H9 (cell line): ENCODE measurements around the gene CCDC158. TPM values are rescaled to one million over a fixed set of nuclear protein-coding genes. Genes with fewer than 3 reads are reported as not detected.

Experiments
- DNase-seq: peaks from one replicate; pipeline ENCODE4 v3.0.0-alpha.2; 2017
- H2AFZ ChIP-seq: one replicate; pipeline ENCODE4 v1.6.1; 2013; ENCODE audit warnings: mild to moderate bottlenecking, low read length, control low read depth, moderate library complexity
- H2AK5ac ChIP-seq: 2 replicates; pipeline ENCODE4 v1.6.1; 2013; ENCODE audit warnings: low read length, control low read depth, mixed read lengths; ENCODE audit not compliant: insufficient read length
- H2BK120ac ChIP-seq: one replicate; pipeline ENCODE4 v1.6.1; 2013; ENCODE audit warnings: low read depth, mild to moderate bottlenecking, low read length, control low read depth, inconsistent platforms; ENCODE audit not compliant: poor library complexity, severe bottlenecking
- H2BK12ac ChIP-seq: 2 replicates; pipeline ENCODE4 v1.6.1; 2013; ENCODE audit warnings: low read length, control low read depth, mixed read lengths, low read depth; ENCODE audit not compliant: insufficient read length
- H2BK15ac ChIP-seq: 2 replicates; pipeline ENCODE4 v1.6.1; 2013; ENCODE audit warnings: low read depth, low read length, control low read depth
- H2BK20ac ChIP-seq: one replicate; pipeline ENCODE4 v1.6.1; 2013; ENCODE audit warnings: low read depth, mild to moderate bottlenecking, low read length, control low read depth, inconsistent platforms; ENCODE audit not compliant: poor library complexity, severe bottlenecking
- H2BK5ac ChIP-seq: 2 replicates; pipeline ENCODE4 v1.6.1; 2013; ENCODE audit warnings: low read length, control low read depth, mixed read lengths; ENCODE audit not compliant: insufficient read length
- H3K14ac ChIP-seq: 2 replicates; pipeline ENCODE4 v1.6.1; 2013; ENCODE audit warnings: low read length, control low read depth; ENCODE audit not compliant: insufficient read depth
- H3K18ac ChIP-seq: 2 replicates; pipeline ENCODE4 v1.6.1; 2013; ENCODE audit warnings: low read depth, mild to moderate bottlenecking, mixed read lengths, low read length, control low read depth; ENCODE audit not compliant: insufficient read length
- H3K23ac ChIP-seq: 2 replicates; pipeline ENCODE4 v1.6.1; 2013; ENCODE audit warnings: low read length, control low read depth, mixed read lengths, low read depth; ENCODE audit not compliant: insufficient read length
- H3K23me2 ChIP-seq: 2 replicates; pipeline ENCODE4 v1.6.1; 2013; ENCODE audit warnings: low read depth, mild to moderate bottlenecking, mixed read lengths, low read length, control low read depth; ENCODE audit not compliant: insufficient read length, poor library complexity, severe bottlenecking
- H3K27ac ChIP-seq: 2 replicates; pipeline ENCODE4 v1.5.1; 2013; ENCODE audit warnings: low read length, control low read depth, mixed read lengths, low read depth; ENCODE audit not compliant: insufficient read length
- H3K27me3 ChIP-seq: 2 replicates; pipeline ENCODE4 v1.6.1; 2013; ENCODE audit warnings: low read length, control low read depth, inconsistent platforms; ENCODE audit not compliant: insufficient read depth
- H3K4ac ChIP-seq: 2 replicates; pipeline ENCODE4 v1.6.1; 2013; ENCODE audit warnings: low read depth, mild to moderate bottlenecking, control low read depth, inconsistent platforms, low read length, moderate library complexity
- H3K4me1 ChIP-seq: 2 replicates; pipeline ENCODE4 v1.6.1; 2013; ENCODE audit warnings: low read length, control low read depth, inconsistent platforms; ENCODE audit not compliant: insufficient read depth
- H3K4me2 ChIP-seq: 2 replicates; pipeline ENCODE4 v1.6.1; 2013; ENCODE audit warnings: low read length, control low read depth, mixed read lengths; ENCODE audit not compliant: insufficient read length, insufficient read depth
- H3K56ac ChIP-seq: 2 replicates; pipeline ENCODE4 v1.6.1; 2013; ENCODE audit warnings: low read depth, mild to moderate bottlenecking, mixed read lengths, low read length, control low read depth; ENCODE audit not compliant: insufficient read length
- H3K79me1 ChIP-seq: 2 replicates; pipeline ENCODE4 v1.6.1; 2013; ENCODE audit warnings: low read depth, mild to moderate bottlenecking, moderate library complexity, low read length, control low read depth, inconsistent platforms; ENCODE audit not compliant: insufficient read depth, poor library complexity, severe bottlenecking
- H3K79me2 ChIP-seq: 2 replicates; pipeline ENCODE4 v1.6.1; 2013; ENCODE audit warnings: low read length, control low read depth, inconsistent platforms; ENCODE audit not compliant: insufficient read depth
- H3K9ac ChIP-seq: 2 replicates; pipeline ENCODE4 v1.6.1; 2013; ENCODE audit warnings: low read length, control low read depth, mixed read lengths; ENCODE audit not compliant: insufficient read length; ENCODE audit errors: extremely low read depth
- H3K9me3 ChIP-seq: one replicate; pipeline ENCODE4 v1.6.1; 2013; ENCODE audit warnings: low read depth, low read length, inconsistent platforms; ENCODE audit not compliant: control insufficient read depth
- H3T11ph ChIP-seq: one replicate; pipeline ENCODE4 v1.6.1; 2013; ENCODE audit warnings: mild to moderate bottlenecking, low read length, control low read depth, inconsistent platforms
- H4K20me1 ChIP-seq: one replicate; pipeline ENCODE4 v1.6.1; 2013; ENCODE audit not compliant: control insufficient read depth, insufficient read length, insufficient read depth
- H4K5ac ChIP-seq: 2 replicates; pipeline ENCODE4 v1.6.1; 2013; ENCODE audit warnings: low read depth, mild to moderate bottlenecking, mixed read lengths, low read length, control low read depth; ENCODE audit not compliant: insufficient read length
- H4K8ac ChIP-seq: replicated peaks from 2 replicates; pipeline ENCODE4 v1.6.1; 2013; ENCODE audit warnings: low read length, control low read depth, mixed read lengths, low read depth; ENCODE audit not compliant: insufficient read length
- H4K91ac ChIP-seq: 2 replicates; pipeline ENCODE4 v1.6.1; 2013; ENCODE audit warnings: low read depth, mild to moderate bottlenecking, moderate library complexity, mixed read lengths, low read length, control low read depth; ENCODE audit not compliant: insufficient read length
- H3K27ac Mint-ChIP-seq, 3 experiments: 2 replicates in 2 of 3; 3 replicates in 1 of 3; pipeline ENCODE4 v1.8.0; 2020 to 2021; ENCODE audit warnings: mixed read lengths in 3 of 3, mild to moderate bottlenecking in 1 of 3, moderate library complexity in 1 of 3
- H3K27me3 Mint-ChIP-seq: 2 replicates; pipeline ENCODE4 v1.8.0; 2021; ENCODE audit warnings: low read depth, mild to moderate bottlenecking, moderate library complexity, mixed read lengths
- H3K36me3 Mint-ChIP-seq, 3 experiments: 2 replicates in 2 of 3; 3 replicates in 1 of 3; pipeline ENCODE4 v1.8.0; 2020 to 2021; ENCODE audit warnings: low read depth in 3 of 3, mixed read lengths in 3 of 3; ENCODE audit not compliant: insufficient read depth in 1 of 3
- H3K4me1 Mint-ChIP-seq, 2 experiments: 2 replicates each; pipeline ENCODE4 v1.8.0; 2020; ENCODE audit warnings: mixed read lengths in 2 of 2
- H3K4me3 Mint-ChIP-seq, 2 experiments: 2 replicates in 1 of 2; 3 replicates in 1 of 2; pipeline ENCODE4 v1.8.0; 2020 to 2021; ENCODE audit warnings: mild to moderate bottlenecking in 2 of 2, mixed read lengths in 2 of 2, moderate library complexity in 1 of 2
- H3K9me3 Mint-ChIP-seq, 2 experiments: 2 replicates in 1 of 2; 3 replicates in 1 of 2; pipeline ENCODE4 v1.8.0; 2020; ENCODE audit warnings: mild to moderate bottlenecking in 2 of 2, mixed read lengths in 2 of 2, moderate library complexity in 1 of 2
- WGBS: extraction: QIAGEN DNeasy Blood & Tissue Kit; methylation state at CpG from one replicate; pipeline ENCODE4 v1.1.7; 2013; ENCODE audit warnings: missing lambda C conversion rate, low lambda C conversion rate, mixed read lengths; ENCODE audit not compliant: insufficient read length; ENCODE audit errors: extremely low coverage; 5-methylcytosine and 5-hydroxymethylcytosine counted together
- total RNA-seq: library from RNA; stranded (reverse); gene quantifications from 2 replicates; pipeline ENCODE4 v1.2.1, GENCODE V29; 2021
- TF ChIP-seq, protein P1 (sequence below): fragments of 200-600 bp; sonication (generic); conservative IDR thresholded peaks from 3 replicates; pipeline ENCODE4 v1.8.0; 2021; ENCODE audit warnings: antibody characterized with exemption, mild to moderate bottlenecking

Gene CCDC158
- total RNA-seq, 1 experiment from 2014 or later, result not detected

DNA sequence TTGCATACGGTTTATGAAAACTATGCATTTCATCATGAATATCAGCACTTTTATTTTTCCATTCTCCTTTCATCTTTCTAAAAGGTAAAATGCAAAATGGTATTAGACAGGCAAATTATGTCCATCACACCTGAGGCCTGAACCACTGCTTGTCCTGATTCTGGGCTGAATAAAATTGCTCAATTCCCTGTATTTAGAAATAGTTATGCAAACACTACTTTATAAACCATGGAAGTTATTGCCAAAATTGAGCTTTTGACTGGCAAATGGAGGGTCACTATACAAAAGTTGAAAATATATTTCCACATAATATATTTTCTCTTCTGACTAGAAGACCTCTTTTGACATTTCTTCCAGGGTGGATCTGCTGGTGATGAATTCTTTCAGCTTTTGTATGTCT lies 148.4 kb downstream of the CCDC158 start:
- WGBS, result no CpG with 5 or more reads among the region's 1 CpG
- no peaks in the 10 kb centered on the region for H3K4me1 Mint-ChIP-seq

More for the DNA sequence above, 148.4 kb downstream of the CCDC158 start:
- Histone ChIP-seq H2BK12ac (no peak overlapping the region), H2BK20ac (no peak overlapping the region), H2AFZ (no peak overlapping the region), H3K56ac (no peak overlapping the region), H4K5ac (no peak overlapping the region), H2BK15ac (no peak overlapping the region), H3T11ph (no peak overlapping the region), H4K8ac (no peak overlapping the region), H3K14ac (no peak overlapping the region), H3K27me3 (no peaks in the 10 kb centered on the region), H3K9ac (no peak overlapping the region), H3K18ac (no peak overlapping the region), H3K4me2 (no peak overlapping the region), H2BK120ac (no peak overlapping the region), H3K4ac (no peak overlapping the region), H2AK5ac (no peak overlapping the region), H3K23ac (no peak overlapping the region), H4K91ac (no peak overlapping the region), H4K20me1 (no peaks in the 10 kb centered on the region), H3K4me1 (no peaks in the 10 kb centered on the region), H3K23me2 (no peaks in the 10 kb centered on the region), H3K79me2 (no peaks in the 10 kb centered on the region), H3K9me3 (no peaks in the 10 kb centered on the region), H3K79me1 (no peaks in the 10 kb centered on the region), H2BK5ac (no peak overlapping the region), H3K27ac (no peak overlapping the region)
- TF ChIP-seq, protein P1, sequence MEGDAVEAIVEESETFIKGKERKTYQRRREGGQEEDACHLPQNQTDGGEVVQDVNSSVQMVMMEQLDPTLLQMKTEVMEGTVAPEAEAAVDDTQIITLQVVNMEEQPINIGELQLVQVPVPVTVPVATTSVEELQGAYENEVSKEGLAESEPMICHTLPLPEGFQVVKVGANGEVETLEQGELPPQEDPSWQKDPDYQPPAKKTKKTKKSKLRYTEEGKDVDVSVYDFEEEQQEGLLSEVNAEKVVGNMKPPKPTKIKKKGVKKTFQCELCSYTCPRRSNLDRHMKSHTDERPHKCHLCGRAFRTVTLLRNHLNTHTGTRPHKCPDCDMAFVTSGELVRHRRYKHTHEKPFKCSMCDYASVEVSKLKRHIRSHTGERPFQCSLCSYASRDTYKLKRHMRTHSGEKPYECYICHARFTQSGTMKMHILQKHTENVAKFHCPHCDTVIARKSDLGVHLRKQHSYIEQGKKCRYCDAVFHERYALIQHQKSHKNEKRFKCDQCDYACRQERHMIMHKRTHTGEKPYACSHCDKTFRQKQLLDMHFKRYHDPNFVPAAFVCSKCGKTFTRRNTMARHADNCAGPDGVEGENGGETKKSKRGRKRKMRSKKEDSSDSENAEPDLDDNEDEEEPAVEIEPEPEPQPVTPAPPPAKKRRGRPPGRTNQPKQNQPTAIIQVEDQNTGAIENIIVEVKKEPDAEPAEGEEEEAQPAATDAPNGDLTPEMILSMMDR, result no peak
- no peak overlapping the region for H3K4me3 Mint-ChIP-seq
- no peaks in the 10 kb centered on the region for H3K36me3 Mint-ChIP-seq
- no peak for DNase-seq
- H3K27me3 Mint-ChIP-seq, result no peaks in the 10 kb centered on the region
- H3K9me3 Mint-ChIP-seq, result no peaks in the 10 kb centered on the region; a peak in 1 of 5 replicates
- no peak overlapping the region for H3K27ac Mint-ChIP-seq
